ENCODE data around the gene EEF1A2.

GRCh38 chr20:63537525-63538203 is 38.8 kb upstream of the EEF1A2 start:
- TF ChIP-seq POLR2A (IDR thresholded peaks at IDR 0.05; ENCODE audit: low read length) (peak; percentile 50), USF2 (IDR thresholded peaks at IDR 0.05) (no peak)
